K562 (cell line): ENCODE results near the gene WSCD1. TPM values are rescaled to one million over a fixed set of nuclear protein-coding genes. Genes with fewer than 3 reads are reported as not detected.

Experiments
- ATAC-seq: fragments of 200-7000 bp; cut with Tn5 transposase; 3 replicates; pipeline ENCODE4 v1.9.1; 2020; ENCODE audit warnings: moderate library complexity
- BruUV-seq: library from RNA; stranded (reverse); fragments of 400-500 nt; replicated peaks from 2 replicates; lab custom pipeline; 2021; lab: Mats Ljungman, UMichigan
- CTCF ChIA-PET: fragments of 300-600 bp; formaldehyde crosslinking; extraction: SDS; loops from one replicate; lab custom pipeline; 2021; ENCODE audit warnings: low intra/inter-chr PET ratio; lab: Yijun Ruan, JAX
- POLR2A ChIA-PET: fragments of 300-600, 350-650 bp; sonication (Branson Sonifier 250); formaldehyde crosslinking; extraction: SDS; loops from one replicate; lab custom pipeline; 2021; ENCODE audit warnings: antibody characterized with exemption, inconsistent platforms; lab: Yijun Ruan, JAX
- DNase-seq, 4 experiments: peaks; one replicate each; pipeline versions ENCODE4 v3.0.0 to v3.0.0-alpha.2; 2011 to 2018; ENCODE audit warnings: low spot score in 3 of 4, mixed read lengths in 3 of 4; ENCODE audit errors: extremely low read depth in 1 of 4
- FAIRE-seq: peaks from 2 replicates; lab custom pipeline; 2011; peaks lifted over from hg19 to GRCh38; lab: Jason Lieb, UNC
- H2AFZ ChIP-seq: 2 replicates; pipeline ENCODE4 v1.6.0; 2011; ENCODE audit warnings: low read depth, low read length, control low read depth, inconsistent platforms
- H3K27ac ChIP-seq: fragments of 200-600 bp; 3 replicates; pipeline ENCODE4 v1.8.0; 2011; ENCODE audit warnings: low read depth, mild to moderate bottlenecking, control low read depth, inconsistent platforms, low read length, moderate library complexity, mixed read lengths; ENCODE audit errors: extremely low read depth
- H3K27me3 ChIP-seq, 2 experiments: fragments of 300-600 bp in 1 of 2; 2 replicates in 1 of 2; 3 replicates in 1 of 2; pipeline versions ENCODE4 v1.6.0 to v1.8.0; 2011; ENCODE audit warnings: inconsistent platforms in 2 of 2, low read length in 2 of 2, mild to moderate bottlenecking in 1 of 2, mixed read lengths in 1 of 2, moderate library complexity in 1 of 2; ENCODE audit not compliant: control insufficient read depth in 2 of 2, insufficient read depth in 2 of 2
- H3K36me3 ChIP-seq: fragments of 300-600 bp; 3 replicates; pipeline ENCODE4 v1.8.0; 2011; ENCODE audit warnings: mild to moderate bottlenecking, low read length, inconsistent platforms; ENCODE audit not compliant: control insufficient read depth, insufficient read depth
- H3K4me1 ChIP-seq, 2 experiments: fragments of 200-600 bp in 1 of 2; replicated peaks in 1 of 2; 2 replicates in 1 of 2; 3 replicates in 1 of 2; pipeline versions ENCODE4 v1.5.1 to v1.8.0; 2011; ENCODE audit warnings: inconsistent platforms in 2 of 2, low read length in 2 of 2, mild to moderate bottlenecking in 1 of 2, mixed read lengths in 1 of 2, moderate library complexity in 1 of 2; ENCODE audit not compliant: control insufficient read depth in 2 of 2, insufficient read depth in 2 of 2
- H3K4me2 ChIP-seq: 2 replicates; pipeline ENCODE4 v1.6.1; 2011; ENCODE audit warnings: low read length, control low read depth, inconsistent platforms, mixed read lengths; ENCODE audit not compliant: insufficient read depth
- H3K4me3 ChIP-seq: fragments of 200-600 bp; sonication (generic), shearing (Covaris generic); 2 replicates; pipeline ENCODE4 v1.5.1; 2016; ENCODE audit warnings: control low read depth, inconsistent platforms
- H3K79me2 ChIP-seq: fragments of 200-600 bp; 3 replicates; pipeline ENCODE4 v1.8.0; 2011; ENCODE audit warnings: low read length, inconsistent platforms; ENCODE audit not compliant: control insufficient read depth, insufficient read depth
- H3K9ac ChIP-seq, 2 experiments: 2 replicates each; pipeline versions ENCODE4 v1.6.0 to v1.6.1; 2011; ENCODE audit warnings: low read depth in 2 of 2, low read length in 2 of 2, control low read depth in 1 of 2, inconsistent platforms in 1 of 2, mild to moderate bottlenecking in 1 of 2, mixed read lengths in 1 of 2; ENCODE audit not compliant: insufficient read depth in 1 of 2
- H3K9me1 ChIP-seq: one replicate; pipeline ENCODE4 v1.6.0; 2011; ENCODE audit warnings: inconsistent platforms, mild to moderate bottlenecking, low read length, moderate library complexity; ENCODE audit not compliant: control insufficient read depth, insufficient read depth
- H3K9me3 ChIP-seq: replicated peaks from 2 replicates; pipeline ENCODE4 v1.5.1; 2011; ENCODE audit warnings: low read depth, low read length, inconsistent platforms; ENCODE audit not compliant: control insufficient read depth, insufficient read depth
- H4K20me1 ChIP-seq: replicated peaks from 2 replicates; pipeline ENCODE4 v1.6.1; 2011; ENCODE audit warnings: low read length, inconsistent platforms, mixed read lengths; ENCODE audit not compliant: control insufficient read depth, insufficient read depth
- CBX8 ChIP-seq: fragments of 200-600 bp; sonication (generic); IDR thresholded peaks from 2 replicates; pipeline ENCODE4 v1.6.1; 2012; ENCODE audit warnings: borderline replicate concordance, mixed run types, low read depth, mild to moderate bottlenecking, moderate library complexity, mixed read lengths, low read length, control low read depth, inconsistent platforms; ENCODE audit not compliant: poor library complexity, severe bottlenecking; ENCODE audit errors: extremely low read depth
- COPS2 ChIP-seq: fragments of 450-650 bp; conservative IDR thresholded peaks from 2 replicates; pipeline ENCODE4 v1.6.1; 2016; ENCODE audit warnings: mild to moderate bottlenecking, moderate library complexity
- DPF2 ChIP-seq: fragments of 450-650 bp; IDR thresholded peaks from 2 replicates; pipeline ENCODE4 v1.6.1; 2016
- FOXJ3 ChIP-seq: sonication (generic); formaldehyde crosslinking; IDR thresholded peaks from 2 replicates; pipeline ENCODE4 v1.4.0; 2020; ENCODE audit warnings: mild to moderate bottlenecking, missing genetic modification reagents
- FOXP4 ChIP-seq: sonication (generic); formaldehyde crosslinking; IDR thresholded peaks from 2 replicates; pipeline ENCODE4 v1.8.0; 2022; ENCODE audit warnings: mild to moderate bottlenecking, missing genetic modification reagents, borderline replicate concordance
- HMGN3 ChIP-seq: IDR thresholded peaks from 2 replicates; pipeline ENCODE4 v1.6.1; 2011; ENCODE audit warnings: borderline replicate concordance, low read depth, mild to moderate bottlenecking, mixed read lengths, low read length; ENCODE audit not compliant: insufficient read length; ENCODE audit errors: extremely low read depth
- KAT7 ChIP-seq: sonication (generic); formaldehyde crosslinking; IDR thresholded peaks from 2 replicates; pipeline ENCODE4 v1.8.0; 2022; ENCODE audit warnings: missing genetic modification reagents, mild to moderate bottlenecking, borderline replicate concordance
- KDM4B ChIP-seq, 2 experiments: fragments of 450-650 bp in 1 of 2; sonication (generic) in 1 of 2; IDR thresholded peaks; 2 replicates each; pipeline ENCODE4 v1.6.1; 2016 to 2017; ENCODE audit warnings: borderline replicate concordance in 2 of 2, antibody characterized with exemption in 1 of 2, low read depth in 1 of 2, mild to moderate bottlenecking in 1 of 2
- L3MBTL2 ChIP-seq: fragments of 450-650 bp; IDR thresholded peaks from 2 replicates; pipeline ENCODE4 v1.6.1; 2016; ENCODE audit warnings: mild to moderate bottlenecking, moderate library complexity
- NR3C1 ChIP-seq: sonication (generic); formaldehyde crosslinking; IDR thresholded peaks from 2 replicates; pipeline ENCODE4 v1.8.1; 2022; ENCODE audit warnings: missing genetic modification reagents
- SIN3B ChIP-seq: fragments of 450-650 bp; IDR thresholded peaks from 2 replicates; pipeline ENCODE4 v1.6.1; 2017; ENCODE audit warnings: low read depth, mild to moderate bottlenecking, moderate library complexity
- TAF15 ChIP-seq: fragments of 200-400 bp; formaldehyde crosslinking; IDR thresholded peaks from 2 replicates; pipeline ENCODE4 v1.6.1; 2017; ENCODE audit warnings: mild to moderate bottlenecking, low read depth, low read length, moderate library complexity
- WHSC1 ChIP-seq: IDR thresholded peaks from one replicate; pipeline ENCODE4 v1.6.1; 2012; ENCODE audit warnings: low read length, control low read depth, inconsistent platforms
- ZBTB17 ChIP-seq: fragments of 450-650 bp; formaldehyde crosslinking; IDR thresholded peaks from 2 replicates; pipeline ENCODE4 v1.4.0; 2020; ENCODE audit warnings: mild to moderate bottlenecking
- ZFP1 ChIP-seq: fragments of 450-650 bp; formaldehyde crosslinking; IDR thresholded peaks from 2 replicates; pipeline ENCODE4 v1.4.0; 2020; ENCODE audit warnings: mild to moderate bottlenecking, mixed read lengths
- ZNF76 ChIP-seq: fragments of 250-450 bp; sonication (Bioruptor Pico); IDR thresholded peaks from 2 replicates; pipeline ENCODE4 v1.4.0; 2020; ENCODE audit warnings: mild to moderate bottlenecking, moderate library complexity, borderline replicate concordance
- ZNF766 ChIP-seq: fragments of 200-800 bp; sonication (Bioruptor generic); conservative IDR thresholded peaks from 2 replicates; pipeline ENCODE4 v1.6.1; 2016; ENCODE audit warnings: missing genetic modification characterization, missing compliant biosample characterization
- WGBS: fragments of 100-300 bp; shearing (Covaris generic); methylation state at CpG from one replicate; pipeline ENCODE4 v1.1.6; 2016; ENCODE audit warnings: low coverage, mixed read lengths; ENCODE audit not compliant: insufficient coverage; ENCODE audit errors: missing lambda C conversion rate; 5-methylcytosine and 5-hydroxymethylcytosine counted together
- in situ Hi-C: fragments of 300-500 bp; cut with MboI; formaldehyde crosslinking; loops from 4 replicates; pipeline ENCODE4 v1.15.0; 2018; ENCODE audit warnings: inconsistent platforms, mixed read lengths
- intact Hi-C: fragments of 100-400 bp; cut with micrococcal nuclease; formaldehyde crosslinking; loops from 2 replicates; pipeline ENCODE4 v1.14.2; 2022
- polyA plus RNA-seq, 8 experiments: library from polyadenylated mRNA; depleted of rRNA in 4 of 8; stranded (reverse) in 5 of 8; unstranded in 3 of 8; fragments of >200 nt; fragmentation: Nextera tagmentation in 2 of 8; fragmentation: Illumina TruSeq in 1 of 8; extraction: Ambion mirVana in 2 of 8; extraction: Trizol in 1 of 8; gene quantifications; 2 replicates each; pipeline versions ENCODE4 v1.2.1 to v1.2.3, GENCODE V29; 2011 to 2014; ENCODE audit warnings: inconsistent platforms in 1 of 8, missing spikeins in 1 of 8
- total RNA-seq, 7 experiments: library from RNA; depleted of rRNA in 6 of 7; stranded (reverse); fragments of >200 nt in 6 of 7; fragmentation: Illumina TruSeq in 2 of 7; extraction: Trizol in 2 of 7; gene quantifications; 2 replicates each; pipeline versions ENCODE4 v1.2.1 to v1.2.3, GENCODE V29; 2011 to 2021; ENCODE audit warnings: low replicate concordance in 1 of 7
- TF ChIP-seq, protein P1 (sequence below): fragments of 450-650 bp; IDR thresholded peaks from 2 replicates; pipeline ENCODE4 v1.6.1; 2017; ENCODE audit warnings: antibody characterized with exemption
- TF ChIP-seq, protein P2 (sequence below): sonication (generic); formaldehyde crosslinking; IDR thresholded peaks from 2 replicates; pipeline ENCODE4 v1.8.1; 2022; ENCODE audit warnings: missing genetic modification reagents

Gene WSCD1
- total and polyA plus RNA-seq, 9 of the 15 experiments (the other 6 are each of a cell fraction or from before 2014, with no cell fraction given), result not detected

- no peak for FAIRE-seq
- H3K9me1 ChIP-seq, result no peaks in the 10 kb centered on the region
- TF ChIP-seq ZNF76 (CRISPR knock-in tag) (no peak), FOXP4 (CRISPR knock-in tag) (no peak), SIN3B (no peak), L3MBTL2 (no peak), NR3C1 (CRISPR knock-in tag) (no peak), HMGN3 (no peak), COPS2 (no peak), FOXJ3 (CRISPR knock-in tag) (no peak), TAF15 (no peak), CBX8 (no peak), DPF2 (no peak), ZFP1 (CRISPR knock-in tag) (no peak), KDM4B (IDR thresholded peaks at IDR 0.05; ENCODE audit: borderline replicate concordance in 2 of 2, low read depth in 1 of 2) (no peak), ZNF766 (CRISPR knock-in tag) (no peak), ZBTB17 (CRISPR knock-in tag) (no peak), KAT7 (CRISPR knock-in tag) (no peak), WHSC1 (no peak)
- TF ChIP-seq, protein P1, sequence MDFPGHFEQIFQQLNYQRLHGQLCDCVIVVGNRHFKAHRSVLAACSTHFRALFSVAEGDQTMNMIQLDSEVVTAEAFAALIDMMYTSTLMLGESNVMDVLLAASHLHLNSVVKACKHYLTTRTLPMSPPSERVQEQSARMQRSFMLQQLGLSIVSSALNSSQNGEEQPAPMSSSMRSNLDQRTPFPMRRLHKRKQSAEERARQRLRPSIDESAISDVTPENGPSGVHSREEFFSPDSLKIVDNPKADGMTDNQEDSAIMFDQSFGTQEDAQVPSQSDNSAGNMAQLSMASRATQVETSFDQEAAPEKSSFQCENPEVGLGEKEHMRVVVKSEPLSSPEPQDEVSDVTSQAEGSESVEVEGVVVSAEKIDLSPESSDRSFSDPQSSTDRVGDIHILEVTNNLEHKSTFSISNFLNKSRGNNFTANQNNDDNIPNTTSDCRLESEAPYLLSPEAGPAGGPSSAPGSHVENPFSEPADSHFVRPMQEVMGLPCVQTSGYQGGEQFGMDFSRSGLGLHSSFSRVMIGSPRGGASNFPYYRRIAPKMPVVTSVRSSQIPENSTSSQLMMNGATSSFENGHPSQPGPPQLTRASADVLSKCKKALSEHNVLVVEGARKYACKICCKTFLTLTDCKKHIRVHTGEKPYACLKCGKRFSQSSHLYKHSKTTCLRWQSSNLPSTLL, result no peak
- TF ChIP-seq, protein P2, sequence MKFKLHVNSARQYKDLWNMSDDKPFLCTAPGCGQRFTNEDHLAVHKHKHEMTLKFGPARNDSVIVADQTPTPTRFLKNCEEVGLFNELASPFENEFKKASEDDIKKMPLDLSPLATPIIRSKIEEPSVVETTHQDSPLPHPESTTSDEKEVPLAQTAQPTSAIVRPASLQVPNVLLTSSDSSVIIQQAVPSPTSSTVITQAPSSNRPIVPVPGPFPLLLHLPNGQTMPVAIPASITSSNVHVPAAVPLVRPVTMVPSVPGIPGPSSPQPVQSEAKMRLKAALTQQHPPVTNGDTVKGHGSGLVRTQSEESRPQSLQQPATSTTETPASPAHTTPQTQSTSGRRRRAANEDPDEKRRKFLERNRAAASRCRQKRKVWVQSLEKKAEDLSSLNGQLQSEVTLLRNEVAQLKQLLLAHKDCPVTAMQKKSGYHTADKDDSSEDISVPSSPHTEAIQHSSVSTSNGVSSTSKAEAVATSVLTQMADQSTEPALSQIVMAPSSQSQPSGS (CRISPR knock-in tag), result no peak
- TF ChIP-seq, all 486 proteins: peak for 0
- no peak for DNase-seq
- Histone ChIP-seq H3K9me3 (no peaks in the 10 kb centered on the region), H3K9ac (no peak overlapping the region), H3K4me1 (no peaks in the 10 kb centered on the region; a peak in 1 of 5 replicates), H4K20me1 (no peaks in the 10 kb centered on the region; the same call in 1 of the 2 replicates), H3K79me2 (no peaks in the 10 kb centered on the region), H3K4me3 (no peak overlapping the region), H3K27me3 (peaks cover 0 to 31% of the 10 kb centered on the region in 2 experiments; a peak in 2 of 5 replicates), H2AFZ (no peak overlapping the region), H3K4me2 (no peak overlapping the region), H3K27ac (no peak overlapping the region), H3K36me3 (no peaks in the 10 kb centered on the region)
- in situ Hi-C loops, result no loop called here
- ChIA-PET CTCF (no interaction called here), POLR2A (interaction anchor here (0.6 kb wide), 1 partner anchor 91 kb away, joined by 3 read pairs; no protein-coding TSS in a partner anchor)
- intact Hi-C loops, result no loop called here
- no TSS peak for BruUV-seq
- no peak for ATAC-seq
- 0% methylated on average over 1 of the region's 1 CpG for WGBS
Observed at GRCh38 chr17:6098823-6099180, 28.6 kb downstream of the WSCD1 start.
